GM21619 (cell line): Measurements from ENCODE around the gene MESP1.

ENCODE experiments used
- ATAC-seq: cut with Tn5 transposase; IDR thresholded peaks from one replicate; pipeline ENCODE4 v1.9.1; 2021; ENCODE audit not compliant: unreplicated experiment

Gene MESP1

DNA sequence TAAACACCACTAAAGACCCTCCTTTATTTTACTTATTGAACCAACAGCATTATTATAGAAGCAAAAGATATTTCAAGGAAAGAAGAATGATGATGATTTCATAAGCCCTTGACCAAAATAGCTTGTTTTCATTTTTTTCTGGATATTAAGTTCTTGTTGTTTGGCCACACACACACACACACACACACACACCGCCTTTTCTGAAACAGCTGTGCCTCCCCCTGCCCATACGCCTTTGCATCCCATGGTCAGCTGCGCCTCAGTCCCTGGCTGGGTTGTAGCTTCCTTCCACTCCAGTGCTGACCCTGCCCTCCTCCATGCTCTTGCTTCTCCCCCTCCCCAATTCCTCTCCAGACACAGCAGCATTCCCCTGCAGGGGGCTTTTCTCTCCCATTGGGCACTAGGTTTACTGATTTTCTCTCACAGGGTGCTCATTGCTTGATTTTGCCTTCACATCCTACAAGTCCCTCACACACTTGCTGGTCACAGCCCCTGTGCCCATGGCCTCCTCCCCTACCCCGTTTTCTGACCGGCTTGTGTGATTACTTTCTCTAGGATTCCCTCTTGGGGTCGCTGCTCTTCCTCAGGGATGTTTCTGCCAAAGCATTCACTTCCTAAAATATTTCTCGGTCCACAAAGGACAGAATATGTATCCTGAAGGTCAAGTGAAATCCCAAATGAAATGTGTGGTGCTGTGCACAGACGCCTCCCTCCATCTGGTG is 18.4 kb downstream of the MESP1 start:
- no peak for ATAC-seq

DNA sequence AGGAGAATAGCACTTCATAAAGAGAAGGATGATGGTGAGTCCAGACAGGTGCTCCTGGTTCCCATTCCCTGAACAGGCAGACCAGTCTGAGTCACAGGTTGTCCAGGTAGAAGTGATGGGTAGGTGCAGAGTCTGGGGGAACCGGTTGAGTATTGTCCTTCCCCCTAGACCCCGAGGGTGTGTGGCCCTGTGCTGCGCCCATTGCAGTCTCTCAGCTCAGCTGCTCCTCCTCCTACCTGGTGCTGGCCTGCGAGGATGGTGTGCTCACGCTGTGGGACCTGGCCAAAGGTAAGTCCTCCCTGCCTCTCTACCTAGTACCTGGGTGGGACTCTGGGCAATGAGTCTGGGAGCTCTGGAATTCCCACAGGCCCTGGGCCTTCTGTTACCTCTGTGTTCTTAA is 19.8 kb downstream of the MESP1 start:
- no peak for ATAC-seq

DNA sequence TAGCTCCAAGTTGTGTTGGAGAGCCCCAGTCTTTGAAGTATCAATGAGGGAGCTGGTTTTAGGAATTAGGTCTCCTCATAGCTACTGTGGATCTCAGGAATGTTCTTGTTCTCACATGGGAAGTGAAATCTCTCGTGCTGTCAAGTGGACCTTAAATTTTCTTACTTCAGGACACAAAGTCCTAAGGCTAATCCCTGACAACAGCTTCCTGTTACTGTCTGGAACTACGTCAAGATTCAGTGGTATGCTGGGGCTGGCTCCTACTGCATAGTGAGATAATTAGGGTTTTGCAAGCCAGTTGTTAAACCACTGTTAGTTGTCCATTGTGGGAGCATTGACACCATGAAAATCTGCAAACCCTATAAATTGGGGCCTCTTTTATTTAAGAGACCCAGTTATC is 22.8 kb downstream of the MESP1 start:
- no peak for ATAC-seq

DNA sequence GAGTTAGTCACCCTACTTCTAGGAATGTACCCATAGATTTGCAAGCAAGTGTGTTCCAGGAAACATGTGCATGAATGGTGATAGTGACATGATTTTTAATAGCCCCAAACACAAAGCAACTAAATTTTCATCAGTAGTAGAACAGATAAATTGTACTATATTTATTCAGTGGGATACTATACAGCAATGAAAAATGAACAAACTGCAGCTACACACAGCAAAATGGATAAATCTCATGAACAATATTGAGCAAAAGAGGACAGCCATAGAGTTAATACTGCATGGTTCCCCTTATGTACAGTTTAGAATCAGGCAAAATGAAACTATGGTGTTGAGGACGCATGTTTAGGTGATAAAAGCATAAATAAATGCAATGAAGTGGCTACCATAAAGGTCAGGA is 26.0 kb downstream of the MESP1 start:
- ATAC-seq, result no peak

DNA sequence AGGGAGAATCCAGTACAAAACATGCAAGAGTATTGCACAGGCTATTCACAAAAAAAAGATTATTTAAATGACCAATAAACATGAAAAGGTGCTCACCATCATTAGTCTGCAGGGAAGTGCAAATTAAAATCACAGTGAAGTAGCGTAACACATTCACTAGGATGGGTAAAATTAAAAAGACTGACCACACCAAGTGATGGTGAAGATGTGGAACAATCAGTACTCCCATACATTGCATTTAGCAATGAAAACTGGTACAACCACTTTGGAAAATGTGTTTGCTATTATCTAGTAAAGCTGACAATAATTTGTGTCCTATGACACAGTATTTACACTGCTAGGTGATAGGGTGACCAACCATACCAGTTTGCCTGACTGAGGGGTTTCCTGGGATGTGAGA is 26.4 kb downstream of the MESP1 start:
- no peak for ATAC-seq

DNA sequence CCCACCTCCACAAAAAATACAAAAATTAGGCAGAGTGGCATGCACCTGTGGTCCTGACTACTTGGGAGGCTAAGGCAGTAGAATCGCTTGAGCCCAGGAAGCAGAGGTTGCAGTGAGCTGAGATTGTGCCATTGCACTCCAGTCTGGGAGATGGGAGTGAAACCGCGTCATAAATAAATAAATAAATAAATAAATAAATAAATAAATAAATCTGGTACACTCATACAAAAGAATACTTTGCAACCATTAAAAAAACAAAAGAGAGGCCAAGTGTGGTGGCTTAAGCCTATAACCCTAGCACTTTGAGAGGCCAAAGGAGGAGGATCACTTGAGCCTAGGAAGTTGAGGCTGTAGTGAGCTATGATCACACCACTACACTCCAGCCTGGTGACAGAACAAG is 28.0 kb downstream of the MESP1 start:
- no peak for ATAC-seq

DNA sequence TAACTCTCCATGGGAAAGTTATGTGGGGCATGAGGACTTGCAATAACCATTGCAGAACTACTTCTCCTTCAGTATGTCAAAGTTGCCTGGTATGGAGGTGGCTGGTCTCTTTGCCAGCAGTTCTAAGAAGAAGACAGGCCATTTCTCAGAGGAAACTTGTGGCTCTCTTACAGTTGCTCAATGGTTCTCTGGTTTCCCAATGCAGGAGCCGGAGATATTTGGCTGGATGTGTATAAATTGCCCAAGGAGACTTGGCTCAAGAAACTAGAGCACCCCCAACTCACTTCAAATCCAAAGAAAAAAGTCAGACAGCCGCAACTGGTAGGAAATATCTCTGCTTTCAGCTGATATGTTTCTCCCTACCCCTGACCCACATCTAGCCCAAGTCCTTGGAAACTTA is 36.3 kb downstream of the MESP1 start:
- no peak for ATAC-seq

- no peak for ATAC-seq
These were observed 43.5 kb downstream of the MESP1 start for GRCh38 chr15:89707577-89707976.

GRCh38 chr15:89704411-89704810 is 46.6 kb downstream of the MESP1 start:
- ATAC-seq, result no peak
